Measurements from ENCODE around the gene NHEJ1.
A peak's percentile ranks its signal among the peaks of the same experiment; 100 is the strongest.

Gene NHEJ1

GRCh38 chr2:219081096-219081495 is 79.5 kb downstream of the NHEJ1 start:
- no peak overlapping the region for H3K4me3 ChIP-seq (replicated peaks in 1 of 2; ENCODE audit: low read depth in 2 of 2, low read length in 2 of 2)
- TF ChIP-seq CTCF (IDR thresholded peaks at IDR 0.05; ENCODE audit: low read depth, low read length) = no peak
- DNase-seq (ENCODE audit: low read depth in 2 of 2) = no peak

GRCh38 chr2:219079417-219079816 is 81.2 kb downstream of the NHEJ1 start:
- no peak for TF ChIP-seq CTCF (IDR thresholded peaks at IDR 0.05; ENCODE audit: low read depth, low read length)
- peak in 1 of 2 donors; percentile 25 for DNase-seq (ENCODE audit: low read depth in 2 of 2)
- H3K4me3 ChIP-seq (replicated peaks in 1 of 2; ENCODE audit: low read depth in 2 of 2, low read length in 2 of 2) = no peak overlapping the region

GRCh38 chr2:219078951-219079350 is 81.7 kb downstream of the NHEJ1 start:
- no peak for DNase-seq (ENCODE audit: low read depth in 2 of 2)
- H3K4me3 ChIP-seq (replicated peaks in 1 of 2; ENCODE audit: low read depth in 2 of 2, low read length in 2 of 2) = no peak overlapping the region
- TF ChIP-seq CTCF (IDR thresholded peaks at IDR 0.05; ENCODE audit: low read depth, low read length) = no peak

- DNase-seq (ENCODE audit: low read depth in 2 of 2) = no peak
- TF ChIP-seq CTCF (IDR thresholded peaks at IDR 0.05; ENCODE audit: low read depth, low read length) = peak; percentile 23
Observed at GRCh38 chr2:219078126-219078525, 82.5 kb downstream of the NHEJ1 start.

GRCh38 chr2:219076253-219076652 is 84.4 kb downstream of the NHEJ1 start:
- DNase-seq (ENCODE audit: low read depth in 2 of 2) = no peak
- H3K4me3 ChIP-seq (replicated peaks in 1 of 2; ENCODE audit: low read depth in 2 of 2, low read length in 2 of 2) = no peak overlapping the region
- no peak for TF ChIP-seq CTCF (IDR thresholded peaks at IDR 0.05; ENCODE audit: low read depth, low read length)

More at GRCh38 chr2:219078126-219078525, 82.5 kb downstream of the NHEJ1 start:
- no peak overlapping the region for H3K4me3 ChIP-seq (replicated peaks in 1 of 2; ENCODE audit: low read depth in 2 of 2, low read length in 2 of 2)

GRCh38 chr2:219073413-219074129 is 87.0 kb downstream of the NHEJ1 start:
- no peak overlapping the region for H3K4me3 ChIP-seq (replicated peaks in 1 of 2; ENCODE audit: low read depth in 2 of 2, low read length in 2 of 2)
- DNase-seq (ENCODE audit: low read depth in 2 of 2) = peak; percentile 79 to 86
- TF ChIP-seq CTCF (IDR thresholded peaks at IDR 0.05; ENCODE audit: low read depth, low read length) = peak; percentile 75
